ENCODE measurements around the gene HSCB. TPM values are rescaled to one million over a fixed set of nuclear protein-coding genes. Genes with fewer than 3 reads are reported as not detected.

The HSCB gene
- total and polyA plus RNA-seq, 2 of the 4 experiments (the other 2 are of a cell fraction): 5.4 to 13.2 TPM

- Histone ChIP-seq H4K8ac (ENCODE audit: low read depth in 2 of 2, low read length in 2 of 2) (peak overlapping the region; percentile 58 to 93; a peak in 3 of 4 replicates), H4K5ac (ENCODE audit: low read depth, low read length) (peak overlapping the region; percentile 85), H3K9me1 (ENCODE audit: insufficient read depth, low read length) (peaks cover 3% of the 10 kb centered on the region; the same call in 1 of the 2 replicates), H3K18ac (ENCODE audit: low read depth, low read length) (peak overlapping the region; percentile 99), H2BK120ac (ENCODE audit: low read depth, low read length) (peak overlapping the region; percentile 86), H3K79me1 (ENCODE audit: low read depth in 1 of 2, low read length in 2 of 2) (0 out of 4 replicates have a peak, but pooled peaks cover 0 to 3% of the 10 kb centered on the region in 2 experiments), H3K27me3 (ENCODE audit: control insufficient read depth, insufficient read depth, low read length) (no peaks in the 10 kb centered on the region), H2BK5ac (ENCODE audit: low read depth, low read length, poor library complexity, severe bottlenecking) (peak overlapping the region; percentile 97), H3K4me3 (ENCODE audit: insufficient read depth, low read depth, low read length) (peak overlapping the region; percentile 12; the same call in 1 of the 2 replicates), H2AFZ (replicated peaks; ENCODE audit: low read length, poor library complexity) (no peak overlapping the region), H3K9ac (ENCODE audit: low read depth, low read length) (peak overlapping the region; percentile 78), H3K4ac (ENCODE audit: low read depth, low read length) (peak overlapping the region; percentile 70; the same call in 1 of the 2 replicates), H3K36me3 (ENCODE audit: control insufficient read depth, insufficient read depth, low read length) (no peaks in the 10 kb centered on the region), H2BK15ac (ENCODE audit: low read depth, low read length) (peak overlapping the region; percentile 31), H3K23ac (ENCODE audit: low read depth, low read length) (peak overlapping the region; percentile 9; the same call in 1 of the 2 replicates), H2AK5ac (ENCODE audit: low read depth, low read length) (peak overlapping the region; percentile 85; the same call in 1 of the 2 replicates), H4K91ac (ENCODE audit: insufficient read depth, low read depth, low read length) (peak overlapping the region; percentile 75), H3K4me2 (ENCODE audit: low read depth, low read length) (peak overlapping the region; percentile 79), H3K9me3 (ENCODE audit: control insufficient read depth, insufficient read depth, low read length) (no peaks in the 10 kb centered on the region), H3K4me1 (ENCODE audit: control insufficient read depth, insufficient read depth, low read length) (peaks cover 12% of the 10 kb centered on the region), H2BK20ac (ENCODE audit: low read depth, low read length) (peak overlapping the region; percentile 51), H3K27ac (ENCODE audit: insufficient read depth, low read length) (peak overlapping the region; percentile 73), H3K14ac (replicated peaks; ENCODE audit: low read depth, low read length) (peak overlapping the region; percentile 58), H3K56ac (ENCODE audit: extremely low read depth, insufficient read depth, low read length) (peak overlapping the region; percentile 85), H4K20me1 (ENCODE audit: insufficient read depth, low read length) (0 out of 2 replicates have a peak, but pooled peaks cover 3% of the 10 kb centered on the region), H2AK9ac (replicated peaks; ENCODE audit: low read depth, low read length, poor library complexity) (no peak overlapping the region)
- TF ChIP-seq ELK1 (IDR thresholded peaks at IDR 0.05; ENCODE audit: borderline replicate concordance, low read depth, low read length): no peak
- TF ChIP-seq USF2 (IDR thresholded peaks at IDR 0.05; ENCODE audit: low read depth, low read length): no peak
- peak; percentile 99 for TF ChIP-seq CEBPB (IDR thresholded peaks at IDR 0.05; ENCODE audit: low read depth, low read length)
- TF ChIP-seq POLR2A (IDR thresholded peaks at IDR 0.05; ENCODE audit: low read depth, low read length): no peak
- no peak for TF ChIP-seq MXI1 (IDR thresholded peaks at IDR 0.05; ENCODE audit: borderline replicate concordance, low read depth, low read length)
- TF ChIP-seq CTCF (conservative IDR thresholded peaks at IDR 0.05; ENCODE audit: low read depth, low read length): 0 out of 2 replicates have a peak, but pooled peaks have one; percentile 4
- TF ChIP-seq MAFK (IDR thresholded peaks at IDR 0.05; ENCODE audit: low read depth, low read length): no peak
- TF ChIP-seq RAD21 (IDR thresholded peaks at IDR 0.05; ENCODE audit: low read length): no peak
- no peak for TF ChIP-seq CHD1 (IDR thresholded peaks at IDR 0.05; ENCODE audit: low read depth, low read length)
- no peak for TF ChIP-seq BHLHE40 (IDR thresholded peaks at IDR 0.05; ENCODE audit: low read depth, low read length)
- WGBS, 2 experiments (ENCODE audit: extremely low coverage in 2 of 2, insufficient read length in 1 of 2): no CpG with 5 or more reads among the region's 6 CpGs
- dilution Hi-C loops (cut with HindIII; ENCODE audit: low sequenced_read_pairs, unreplicated experiment): no loop called here
- peak; percentile 81 for ATAC-seq (ENCODE audit: low read depth)
- peak; percentile 97 for DNase-seq
- intact Hi-C loops (cut with micrococcal nuclease): loop anchor here (1.0 to 5.0 kb wide), 2 partner anchors 30 to 60 kb away; partner anchors contain the start of genes CCDC117 and HSCB
- BruUV-seq (replicated peaks): TSS peak; percentile 69
- POLR2A ChIA-PET (ENCODE audit: unreplicated experiment): interaction anchor here (0.5 kb wide), 1 partner anchor 16 kb away, joined by 3 read pairs; no protein-coding TSS in a partner anchor
- CTCF ChIA-PET: interaction anchor here (0.6 kb wide), 1 partner anchor 86 kb away, joined by 3 read pairs; no protein-coding TSS in a partner anchor
- in situ Hi-C loops (cut with MboI; ENCODE audit: low sequenced_read_pairs): no loop called here
These were observed 29.7 kb upstream of the HSCB start for GRCh38 chr22:28711820-28712777.
